GM10266 (cell line): ENCODE measurements around the gene MCMBP.
"Not testable (repeated sequence)": the region's sequence is repeated elsewhere in the genome, so short reads cannot be mapped to it uniquely, and the experiment has no call there.

Source experiments
- DNase-seq: peaks from one replicate; pipeline ENCODE4 v3.0.0; 2012; ENCODE audit errors: extremely low spot score
- TF ChIP-seq, protein P1 (sequence below): IDR thresholded peaks from 2 replicates; pipeline ENCODE4 v1.5.1; 2012; ENCODE audit warnings: mild to moderate bottlenecking, low read depth; ENCODE audit not compliant: control insufficient read depth, insufficient read depth; ENCODE audit errors: missing control alignments

MCMBP gene, protein sequence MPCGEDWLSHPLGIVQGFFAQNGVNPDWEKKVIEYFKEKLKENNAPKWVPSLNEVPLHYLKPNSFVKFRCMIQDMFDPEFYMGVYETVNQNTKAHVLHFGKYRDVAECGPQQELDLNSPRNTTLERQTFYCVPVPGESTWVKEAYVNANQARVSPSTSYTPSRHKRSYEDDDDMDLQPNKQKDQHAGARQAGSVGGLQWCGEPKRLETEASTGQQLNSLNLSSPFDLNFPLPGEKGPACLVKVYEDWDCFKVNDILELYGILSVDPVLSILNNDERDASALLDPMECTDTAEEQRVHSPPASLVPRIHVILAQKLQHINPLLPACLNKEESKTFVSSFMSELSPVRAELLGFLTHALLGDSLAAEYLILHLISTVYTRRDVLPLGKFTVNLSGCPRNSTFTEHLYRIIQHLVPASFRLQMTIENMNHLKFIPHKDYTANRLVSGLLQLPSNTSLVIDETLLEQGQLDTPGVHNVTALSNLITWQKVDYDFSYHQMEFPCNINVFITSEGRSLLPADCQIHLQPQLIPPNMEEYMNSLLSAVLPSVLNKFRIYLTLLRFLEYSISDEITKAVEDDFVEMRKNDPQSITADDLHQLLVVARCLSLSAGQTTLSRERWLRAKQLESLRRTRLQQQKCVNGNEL

DNA sequence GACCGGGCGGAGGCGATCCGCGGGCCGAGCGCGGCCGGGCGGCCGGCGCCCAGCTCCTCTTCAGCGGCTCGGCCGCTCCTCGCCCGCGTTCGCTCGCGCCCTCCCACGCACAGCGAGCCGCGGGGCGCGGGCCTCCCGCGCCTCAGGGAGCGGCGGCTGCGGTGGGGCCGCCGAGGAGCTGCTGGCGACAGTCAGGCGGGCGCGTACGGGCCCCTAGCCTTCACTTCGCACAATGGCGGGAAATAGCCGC, at the start of gene MCMBP:
MCMBP (minus strand) TSS at position 234 of the 250 bp plus-strand sequence. CDS start 259 bp downstream, outside the sequence.
- no peak for DNase-seq
- TF ChIP-seq, protein P1, sequence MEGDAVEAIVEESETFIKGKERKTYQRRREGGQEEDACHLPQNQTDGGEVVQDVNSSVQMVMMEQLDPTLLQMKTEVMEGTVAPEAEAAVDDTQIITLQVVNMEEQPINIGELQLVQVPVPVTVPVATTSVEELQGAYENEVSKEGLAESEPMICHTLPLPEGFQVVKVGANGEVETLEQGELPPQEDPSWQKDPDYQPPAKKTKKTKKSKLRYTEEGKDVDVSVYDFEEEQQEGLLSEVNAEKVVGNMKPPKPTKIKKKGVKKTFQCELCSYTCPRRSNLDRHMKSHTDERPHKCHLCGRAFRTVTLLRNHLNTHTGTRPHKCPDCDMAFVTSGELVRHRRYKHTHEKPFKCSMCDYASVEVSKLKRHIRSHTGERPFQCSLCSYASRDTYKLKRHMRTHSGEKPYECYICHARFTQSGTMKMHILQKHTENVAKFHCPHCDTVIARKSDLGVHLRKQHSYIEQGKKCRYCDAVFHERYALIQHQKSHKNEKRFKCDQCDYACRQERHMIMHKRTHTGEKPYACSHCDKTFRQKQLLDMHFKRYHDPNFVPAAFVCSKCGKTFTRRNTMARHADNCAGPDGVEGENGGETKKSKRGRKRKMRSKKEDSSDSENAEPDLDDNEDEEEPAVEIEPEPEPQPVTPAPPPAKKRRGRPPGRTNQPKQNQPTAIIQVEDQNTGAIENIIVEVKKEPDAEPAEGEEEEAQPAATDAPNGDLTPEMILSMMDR = no peak

DNA sequence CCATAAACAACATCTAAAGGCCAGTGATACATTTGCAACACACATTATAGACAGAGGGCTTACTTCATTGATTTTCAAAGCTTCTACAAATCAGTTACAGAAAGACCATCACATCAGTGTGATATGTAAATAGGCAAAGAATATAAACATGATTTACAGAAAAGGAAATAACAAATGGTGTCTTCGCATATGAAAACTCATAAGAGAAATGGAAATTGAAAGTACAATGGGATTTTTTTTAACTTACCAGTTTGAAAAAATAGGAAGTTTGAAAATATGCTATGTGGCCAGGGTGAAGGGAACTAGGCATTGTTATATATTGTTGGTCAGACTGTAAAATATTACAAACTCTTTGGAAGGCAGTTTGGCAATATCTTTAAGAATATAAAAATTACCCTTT, 47.2 kb upstream of the MCMBP start:
- TF ChIP-seq, protein P1 = no peak
- peak; percentile 21 for DNase-seq

DNA sequence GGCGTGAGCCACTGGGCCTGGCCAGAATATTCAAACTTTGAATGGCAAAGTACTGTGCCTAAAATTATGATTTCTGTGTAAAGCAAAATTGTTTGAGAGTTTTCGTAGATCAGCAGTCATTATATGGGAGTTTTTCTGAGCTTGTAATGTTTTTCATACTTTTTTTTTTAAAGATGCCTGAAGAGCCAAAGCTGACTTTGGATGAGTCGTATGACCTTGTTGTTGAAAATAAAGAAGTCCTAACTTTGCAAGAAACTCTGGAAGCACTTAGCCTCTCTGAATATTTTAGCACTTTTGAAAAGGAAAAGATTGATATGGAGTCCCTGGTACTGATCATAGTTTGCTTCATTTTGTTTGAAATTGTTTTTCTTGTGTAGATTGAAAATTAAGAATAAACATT, 46.6 kb upstream of the MCMBP start:
- DNase-seq = no peak
- TF ChIP-seq, protein P1 = no peak

DNA sequence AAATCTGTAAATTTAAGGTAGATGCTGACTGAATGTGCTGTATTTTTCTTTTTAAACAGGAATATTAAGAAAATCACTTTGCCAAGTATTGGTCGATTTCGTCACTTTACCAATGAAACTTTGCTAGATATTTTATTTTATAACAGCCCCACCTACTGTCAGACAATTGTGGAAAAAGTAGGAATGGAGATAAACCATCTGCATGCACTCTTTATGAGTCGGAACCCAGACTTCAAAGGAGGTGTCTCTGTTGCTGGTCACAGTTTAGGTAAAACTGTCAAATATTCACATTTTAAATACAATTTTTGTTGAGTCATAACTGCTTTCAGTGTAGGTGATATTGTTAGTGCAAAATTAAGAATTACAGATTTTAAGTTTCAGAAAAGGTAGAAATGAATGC, 45.1 kb upstream of the MCMBP start:
- DNase-seq = no peak
- TF ChIP-seq, protein P1 = no peak

DNA sequence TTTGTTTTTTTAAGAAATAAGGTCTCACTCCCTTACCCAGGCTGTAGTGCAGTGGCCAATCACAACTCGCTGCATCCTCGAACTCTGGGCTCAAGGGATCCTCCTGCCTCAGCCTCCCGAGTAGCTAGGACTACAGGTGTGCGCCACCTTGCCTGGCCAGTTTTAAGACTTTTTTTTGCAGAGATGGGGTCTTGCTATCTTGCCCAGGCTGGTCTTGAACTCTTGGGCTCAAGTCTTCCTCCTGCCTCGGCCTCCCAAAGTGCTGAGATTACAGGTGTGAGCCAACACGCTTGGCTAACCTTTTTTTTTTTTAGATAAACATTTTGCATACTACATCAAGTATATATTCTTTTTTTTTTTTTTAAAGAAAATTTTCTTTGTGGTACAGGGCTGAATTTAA, 38.0 kb upstream of the MCMBP start:
- DNase-seq = no peak
- TF ChIP-seq, protein P1 = no peak

DNA sequence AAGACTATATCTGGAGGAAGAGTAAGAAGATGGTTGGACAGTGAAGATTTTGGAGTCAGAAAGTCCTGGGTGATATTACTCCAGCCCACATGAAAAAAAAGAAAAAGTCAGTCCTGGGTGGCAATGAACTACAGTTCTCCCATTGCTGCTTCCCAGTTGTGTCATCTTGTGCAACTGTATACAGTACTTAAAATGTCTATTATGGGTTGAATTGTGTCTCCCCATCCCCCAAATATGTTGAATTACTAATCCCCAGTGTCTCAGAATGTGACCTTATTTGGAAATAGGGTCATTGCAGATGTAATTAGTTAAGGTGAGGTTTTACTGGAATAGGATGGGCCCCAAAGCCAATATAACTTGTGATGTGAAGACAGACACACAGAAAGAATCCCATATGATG, 35.5 kb upstream of the MCMBP start:
- TF ChIP-seq, protein P1 = no peak
- DNase-seq = no peak

DNA sequence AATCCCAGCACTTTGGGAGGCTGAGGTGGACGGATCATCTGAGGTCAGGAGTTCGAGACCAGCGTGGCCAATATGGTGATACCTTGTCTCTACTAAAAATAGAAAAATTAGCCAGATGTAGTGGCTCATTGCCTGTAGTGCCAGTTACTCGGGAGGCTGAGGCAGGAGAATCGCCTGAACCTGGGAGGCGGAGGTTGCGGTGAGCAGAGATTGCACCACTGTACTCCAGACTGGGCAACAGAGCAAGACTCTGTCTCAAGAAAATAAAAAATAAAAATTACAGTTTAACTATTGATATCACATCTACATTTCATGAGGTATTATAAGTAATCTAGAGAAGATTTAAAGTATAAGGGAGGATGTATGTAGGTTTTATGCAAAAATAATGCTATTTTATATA, 35.1 kb upstream of the MCMBP start:
- not testable (repeated sequence) for DNase-seq
